IPS-18a (cell line): ENCODE results near the gene ARL6IP6.
"Not testable (repeated sequence)": the region's sequence is repeated elsewhere in the genome, so short reads cannot be mapped to it uniquely, and the experiment has no call there.

Source experiments
- H3K27ac ChIP-seq: one replicate; pipeline ENCODE4 v1.5.1; 2013; ENCODE audit warnings: low read length
- H3K27me3 ChIP-seq: one replicate; pipeline ENCODE4 v1.6.1; 2013; ENCODE audit warnings: mild to moderate bottlenecking, low read length; ENCODE audit not compliant: control insufficient read depth, insufficient read depth
- H3K36me3 ChIP-seq: one replicate; pipeline ENCODE4 v1.6.1; 2013; ENCODE audit warnings: low read depth, low read length; ENCODE audit not compliant: control insufficient read depth
- H3K4me1 ChIP-seq: one replicate; pipeline ENCODE4 v1.6.1; 2013; ENCODE audit warnings: low read depth, low read length; ENCODE audit not compliant: control insufficient read depth
- H3K4me3 ChIP-seq: one replicate; pipeline ENCODE4 v1.5.1; 2013; ENCODE audit warnings: low read length
- H3K9ac ChIP-seq: one replicate; pipeline ENCODE4 v1.6.1; 2013; ENCODE audit warnings: mild to moderate bottlenecking, low read length, moderate library complexity
- H3K9me3 ChIP-seq: one replicate; pipeline ENCODE4 v1.6.1; 2013; ENCODE audit warnings: low read depth, low read length; ENCODE audit not compliant: control insufficient read depth

The ARL6IP6 gene

DNA sequence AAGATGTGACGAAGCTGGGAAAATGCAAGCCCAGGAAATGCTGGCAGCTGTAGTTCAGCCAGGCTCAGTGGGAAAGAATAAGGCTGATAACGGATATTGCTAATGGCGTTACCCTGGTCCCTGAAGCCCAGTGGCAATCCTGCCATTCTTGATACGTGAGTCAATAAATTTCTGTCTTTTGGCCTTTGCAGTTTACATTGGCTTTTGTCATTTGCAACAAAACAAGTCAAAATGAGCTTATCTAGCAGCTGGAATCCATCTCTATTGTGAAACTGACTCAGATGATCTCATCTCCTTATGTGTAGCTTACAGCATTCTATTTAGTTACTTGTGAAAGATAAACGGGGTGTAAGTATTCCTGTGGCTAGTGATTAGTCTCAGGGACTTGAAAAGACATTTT is 43.8 kb downstream of the ARL6IP6 start:
- Histone ChIP-seq H3K4me1 (no peaks in the 10 kb centered on the region), H3K27me3 (no peaks in the 10 kb centered on the region), H3K36me3 (peaks cover 34% of the 10 kb centered on the region), H3K9me3 (no peaks in the 10 kb centered on the region), H3K4me3 (no peak overlapping the region), H3K9ac (no peak overlapping the region), H3K27ac (no peak overlapping the region)

DNA sequence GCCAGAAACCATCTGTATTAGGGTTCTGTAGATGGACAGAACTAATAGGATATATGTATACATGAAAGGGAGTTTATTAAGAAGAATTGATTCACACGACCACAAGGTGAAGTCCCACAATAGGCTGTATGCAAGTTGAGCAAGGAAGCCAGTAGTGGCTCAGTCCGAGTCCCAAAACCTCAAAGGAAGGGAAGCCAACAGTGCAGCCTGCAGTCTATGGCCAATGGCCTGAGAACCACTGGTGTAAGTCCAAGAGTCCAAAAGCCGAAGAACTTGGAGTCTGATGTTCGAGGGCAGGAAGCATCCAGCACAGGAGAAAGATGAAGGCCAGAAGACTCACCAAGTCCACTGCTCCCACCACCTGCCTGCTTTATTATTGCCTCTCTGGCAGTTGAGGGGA is 44.8 kb downstream of the ARL6IP6 start:
- not testable (repeated sequence) for H3K9ac ChIP-seq, H3K4me3 ChIP-seq

DNA sequence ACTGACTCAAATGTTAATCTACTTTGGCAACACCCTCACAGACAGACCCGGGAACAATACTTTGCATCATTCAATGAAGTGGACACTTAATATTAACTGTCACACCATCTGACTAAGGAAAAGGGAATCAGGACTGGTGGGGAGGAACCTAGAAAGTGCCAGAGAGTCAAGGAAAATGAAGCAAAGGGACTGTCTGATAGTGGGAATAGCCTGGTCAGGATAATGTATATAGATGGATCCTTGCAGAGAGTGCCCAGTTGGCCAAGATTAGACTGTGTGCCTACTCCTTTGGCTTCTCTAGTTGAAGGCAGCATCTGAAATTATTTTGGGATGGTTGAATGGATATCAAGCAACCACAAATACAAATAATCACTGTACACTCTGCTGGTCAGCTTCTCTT is 45.2 kb downstream of the ARL6IP6 start:
- H3K9ac ChIP-seq: no peak overlapping the region
- H3K27ac ChIP-seq: no peak overlapping the region
- H3K36me3 ChIP-seq: peaks cover 28% of the 10 kb centered on the region
- H3K4me1 ChIP-seq: no peaks in the 10 kb centered on the region
- no peaks in the 10 kb centered on the region for H3K27me3 ChIP-seq
- H3K4me3 ChIP-seq: no peak overlapping the region
- no peaks in the 10 kb centered on the region for H3K9me3 ChIP-seq

More for the DNA sequence above, 44.8 kb downstream of the ARL6IP6 start:
- peaks cover 28% of the 10 kb centered on the region for H3K36me3 ChIP-seq
- H3K27me3 ChIP-seq, H3K27ac ChIP-seq, H3K9me3 ChIP-seq, H3K4me1 ChIP-seq: not testable (repeated sequence)

DNA sequence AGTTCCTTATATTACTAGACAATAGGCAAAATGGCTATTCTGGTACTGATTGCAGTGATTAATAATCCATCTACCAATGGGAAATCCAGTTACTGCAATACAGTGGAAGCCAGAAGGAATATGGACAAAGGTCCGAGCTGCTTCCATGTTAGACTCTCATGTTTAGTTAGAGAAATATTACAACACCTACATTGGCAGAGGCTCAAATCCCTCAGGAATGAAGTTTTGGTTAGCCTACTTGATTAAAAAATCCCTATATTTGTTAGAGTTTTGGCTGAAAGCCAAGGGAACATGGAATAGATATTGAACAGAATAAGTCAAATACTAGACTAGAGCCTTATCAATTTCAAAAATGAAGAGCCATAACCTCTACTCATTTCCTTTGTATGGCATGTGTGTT is 48.5 kb downstream of the ARL6IP6 start:
- no peaks in the 10 kb centered on the region for H3K4me1 ChIP-seq
- no peak overlapping the region for H3K9ac ChIP-seq
- H3K27ac ChIP-seq: no peak overlapping the region
- H3K9me3 ChIP-seq: no peaks in the 10 kb centered on the region
- H3K27me3 ChIP-seq: no peaks in the 10 kb centered on the region
- peaks cover 11% of the 10 kb centered on the region for H3K36me3 ChIP-seq
- no peak overlapping the region for H3K4me3 ChIP-seq

DNA sequence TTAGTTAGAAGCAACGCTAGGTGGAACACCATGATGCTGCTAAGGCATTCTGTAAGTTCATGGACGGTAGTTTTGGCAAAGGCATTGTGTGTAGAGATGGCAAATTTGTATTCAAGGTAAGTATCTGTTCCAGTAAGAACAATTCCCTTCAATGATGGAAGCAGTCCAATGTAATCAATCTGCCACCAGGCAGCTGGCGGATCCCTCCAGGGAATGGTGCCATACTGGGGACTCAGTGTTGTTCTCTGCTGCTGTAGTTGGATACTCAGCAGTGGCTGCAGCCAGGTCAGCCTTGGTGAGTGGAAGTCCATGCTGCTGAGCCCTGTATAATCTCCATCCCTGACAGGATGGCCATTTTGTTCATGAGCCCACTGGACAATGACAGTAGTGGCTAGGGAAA is 62.8 kb downstream of the ARL6IP6 start:
- H3K9me3 ChIP-seq: peaks cover 4% of the 10 kb centered on the region
- no peaks in the 10 kb centered on the region for H3K4me1 ChIP-seq
- no peak overlapping the region for H3K27ac ChIP-seq
- H3K9ac ChIP-seq: no peak overlapping the region
- no peaks in the 10 kb centered on the region for H3K27me3 ChIP-seq
- no peaks in the 10 kb centered on the region for H3K36me3 ChIP-seq
- H3K4me3 ChIP-seq: no peak overlapping the region

DNA sequence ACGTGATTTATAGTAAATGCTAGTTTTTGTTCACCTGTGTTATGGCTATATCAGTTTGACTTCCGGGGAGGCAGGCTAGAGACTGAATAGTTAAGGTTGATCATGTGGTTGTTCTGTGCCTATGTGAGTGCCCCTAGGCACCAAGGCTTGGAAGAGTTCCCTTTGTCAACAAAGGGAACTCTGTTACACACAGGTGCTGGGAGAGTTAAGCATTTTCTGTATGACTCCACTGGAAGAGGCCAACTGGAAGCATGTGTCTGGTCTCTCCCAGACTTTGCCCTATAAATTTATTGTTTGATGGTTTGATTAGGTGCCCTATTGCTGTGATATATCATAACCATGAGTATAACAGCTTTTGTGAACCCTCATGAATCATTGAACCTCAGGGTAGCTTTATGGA is 63.8 kb downstream of the ARL6IP6 start:
- Histone ChIP-seq H3K4me1 (no peaks in the 10 kb centered on the region), H3K4me3 (no peak overlapping the region), H3K36me3 (no peaks in the 10 kb centered on the region), H3K27ac (no peak overlapping the region), H3K9me3 (peaks cover 6% of the 10 kb centered on the region), H3K9ac (no peak overlapping the region), H3K27me3 (no peaks in the 10 kb centered on the region)

DNA sequence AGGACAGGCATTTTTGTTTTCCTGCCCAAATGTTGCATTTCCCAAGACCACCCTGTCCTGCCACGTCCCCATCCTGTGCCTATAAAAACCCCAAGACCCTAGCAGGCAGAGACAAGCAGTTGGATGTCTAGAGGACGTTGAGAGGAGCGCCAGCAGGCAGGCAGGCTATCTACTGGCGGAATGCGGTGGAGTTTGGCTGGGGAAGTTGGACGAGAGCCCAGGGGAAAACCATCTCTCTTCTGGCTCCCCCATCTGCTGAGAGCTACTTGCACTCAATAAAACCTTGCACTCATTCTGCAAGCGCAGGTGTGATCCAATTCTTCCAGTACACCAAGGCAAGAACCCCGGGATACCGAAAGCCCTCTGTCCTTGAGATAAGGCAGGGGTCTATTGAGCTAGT is 72.5 kb downstream of the ARL6IP6 start:
- Histone ChIP-seq H3K9ac (no peak overlapping the region), H3K4me3 (no peak overlapping the region), H3K27ac (no peak overlapping the region), H3K27me3 (no peaks in the 10 kb centered on the region), H3K9me3 (peaks cover 8% of the 10 kb centered on the region), H3K4me1 (no peaks in the 10 kb centered on the region), H3K36me3 (no peaks in the 10 kb centered on the region)

DNA sequence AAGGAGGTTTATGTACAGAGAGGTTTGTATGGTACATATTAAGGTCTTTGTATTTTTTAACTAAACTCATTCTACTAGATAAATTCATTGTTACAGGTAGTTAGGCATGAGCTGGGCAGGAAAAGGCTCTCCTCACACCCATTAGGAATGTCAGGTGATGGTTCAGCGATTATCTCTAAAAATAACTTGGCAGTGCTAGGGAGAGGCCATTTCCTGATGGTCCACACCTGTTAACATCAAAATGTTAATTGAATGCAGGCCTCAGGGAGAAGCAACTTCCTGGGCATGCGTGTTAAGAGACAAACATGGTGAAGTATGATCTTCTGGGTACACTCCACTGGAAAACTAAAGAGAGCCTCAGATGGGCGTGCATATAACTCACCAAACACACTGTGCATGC is 73.6 kb downstream of the ARL6IP6 start:
- Histone ChIP-seq H3K9ac (no peak overlapping the region), H3K27ac (no peak overlapping the region), H3K4me1 (no peaks in the 10 kb centered on the region), H3K4me3 (no peak overlapping the region), H3K27me3 (no peaks in the 10 kb centered on the region), H3K36me3 (no peaks in the 10 kb centered on the region), H3K9me3 (peaks cover 3% of the 10 kb centered on the region)

DNA sequence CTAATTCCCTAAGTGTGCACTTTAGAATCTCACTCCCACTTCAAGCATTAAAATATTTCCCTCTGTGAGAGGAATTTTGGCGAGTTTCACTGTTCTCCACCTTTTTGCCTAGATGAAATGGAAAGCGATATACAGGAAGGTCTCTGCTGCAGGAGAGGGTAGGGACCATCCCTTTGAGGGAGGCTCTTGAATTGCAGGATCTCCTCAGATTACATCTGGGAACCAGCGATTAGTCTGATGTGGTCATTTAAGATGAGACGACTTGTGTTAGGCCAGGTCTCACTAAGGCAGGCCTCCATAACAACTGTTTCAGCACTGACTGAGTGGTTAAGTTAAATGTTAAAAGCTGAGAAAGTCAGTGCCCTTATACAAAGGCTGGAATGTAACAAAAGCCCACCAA is 74.6 kb downstream of the ARL6IP6 start:
- Histone ChIP-seq H3K9me3 (peaks cover 3% of the 10 kb centered on the region), H3K9ac (no peak overlapping the region), H3K27ac (no peak overlapping the region), H3K4me1 (no peaks in the 10 kb centered on the region), H3K27me3 (no peaks in the 10 kb centered on the region), H3K36me3 (no peaks in the 10 kb centered on the region), H3K4me3 (no peak overlapping the region)

DNA sequence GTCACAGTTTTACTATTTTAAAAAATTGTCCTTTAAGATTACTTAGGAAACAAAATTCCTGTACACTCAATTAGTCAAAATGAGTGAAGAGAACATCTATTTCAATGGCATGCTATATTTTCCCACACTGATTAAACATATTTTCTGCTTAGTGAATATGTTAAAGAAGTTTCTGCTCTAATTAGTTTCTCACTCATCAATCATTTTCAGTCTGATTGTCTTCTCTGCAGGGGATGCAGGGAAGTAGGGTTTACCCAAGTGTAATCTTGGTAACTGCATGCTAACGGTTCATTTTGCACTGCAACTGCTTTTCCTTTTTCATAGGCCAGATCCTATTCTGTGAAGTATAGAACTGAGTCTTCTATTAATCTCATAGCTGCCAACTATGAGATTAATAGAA is 78.5 kb downstream of the ARL6IP6 start:
- Histone ChIP-seq H3K9me3 (no peaks in the 10 kb centered on the region), H3K9ac (no peak overlapping the region), H3K36me3 (no peaks in the 10 kb centered on the region), H3K27me3 (no peaks in the 10 kb centered on the region), H3K27ac (no peak overlapping the region), H3K4me3 (no peak overlapping the region), H3K4me1 (no peaks in the 10 kb centered on the region)

DNA sequence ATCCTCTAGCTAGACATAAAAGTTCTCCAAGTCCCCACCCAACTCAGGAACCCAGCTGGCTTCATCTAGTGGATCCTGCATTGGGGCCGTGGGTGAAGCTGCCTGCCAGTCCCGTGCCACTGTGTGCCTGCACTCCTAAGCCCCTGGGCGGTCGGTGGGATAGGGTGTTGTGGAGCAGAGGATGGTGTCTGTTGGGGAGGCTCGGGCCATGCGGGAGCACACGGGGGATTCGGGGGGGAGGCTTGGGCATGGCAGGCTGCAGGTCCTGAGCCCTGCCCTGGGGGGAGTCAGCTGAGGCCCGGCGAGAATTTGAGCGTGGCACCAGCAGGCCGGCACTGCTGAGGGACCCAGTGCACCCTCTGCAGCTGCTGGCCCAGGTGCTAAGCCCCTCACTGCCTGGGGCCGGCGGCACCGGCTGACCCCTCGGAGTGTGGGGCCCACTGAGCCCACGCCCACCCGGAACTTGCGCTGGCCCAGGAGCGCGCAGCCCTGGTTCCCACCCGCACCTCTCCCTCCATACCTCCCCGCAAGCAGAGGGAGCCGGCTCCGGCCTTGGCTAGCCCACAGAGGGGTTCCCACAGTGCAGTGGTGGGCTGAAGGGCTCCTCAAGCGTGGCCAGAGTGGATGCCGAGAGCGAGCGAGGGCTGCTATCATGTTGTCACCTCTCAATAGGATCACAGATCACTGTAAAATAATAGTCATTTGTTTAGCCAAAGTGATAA is 86.4 kb downstream of the ARL6IP6 start:
- Histone ChIP-seq H3K36me3 (no peaks in the 10 kb centered on the region), H3K4me3 (no peak overlapping the region), H3K9ac (no peak overlapping the region), H3K27me3 (no peaks in the 10 kb centered on the region), H3K4me1 (no peaks in the 10 kb centered on the region), H3K27ac (no peak overlapping the region), H3K9me3 (no peaks in the 10 kb centered on the region)

DNA sequence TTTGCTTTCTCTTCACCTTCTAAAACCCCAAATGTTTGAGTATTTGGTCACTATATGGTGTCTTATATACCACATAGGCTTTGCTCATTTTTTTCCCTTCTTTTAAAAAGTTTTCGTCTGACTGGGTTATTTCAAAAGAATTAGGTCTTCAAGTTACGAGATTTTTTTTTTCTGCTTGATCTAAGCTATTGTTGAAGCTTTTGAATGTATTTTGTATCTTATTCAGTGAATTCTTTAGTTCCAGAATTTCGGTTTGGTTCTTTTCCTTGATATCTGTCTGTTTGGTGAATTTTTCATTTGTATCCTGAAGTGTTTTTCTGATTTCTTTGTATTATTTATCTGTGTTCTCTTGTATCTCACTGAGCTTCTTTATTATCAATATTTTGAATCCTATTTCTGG is 93.5 kb downstream of the ARL6IP6 start:
- H3K4me1 ChIP-seq: no peaks in the 10 kb centered on the region
- H3K9me3 ChIP-seq: no peaks in the 10 kb centered on the region
- no peak overlapping the region for H3K27ac ChIP-seq
- H3K36me3 ChIP-seq: no peaks in the 10 kb centered on the region
- no peak overlapping the region for H3K9ac ChIP-seq
- no peak overlapping the region for H3K4me3 ChIP-seq
- H3K27me3 ChIP-seq: no peaks in the 10 kb centered on the region
